ENCODE data around the gene RHCG. TPM values are rescaled to one million over a fixed set of nuclear protein-coding genes. Genes with fewer than 3 reads are reported as not detected.

The RHCG gene
- total and polyA plus RNA-seq, 4 donors, result 0.08 to 0.19 (median 0.15) TPM

- TF ChIP-seq MAX (IDR thresholded peaks at IDR 0.05), result no peak
- no peak for TF ChIP-seq ATF3 (IDR thresholded peaks at IDR 0.05)
- TF ChIP-seq, protein P1, sequence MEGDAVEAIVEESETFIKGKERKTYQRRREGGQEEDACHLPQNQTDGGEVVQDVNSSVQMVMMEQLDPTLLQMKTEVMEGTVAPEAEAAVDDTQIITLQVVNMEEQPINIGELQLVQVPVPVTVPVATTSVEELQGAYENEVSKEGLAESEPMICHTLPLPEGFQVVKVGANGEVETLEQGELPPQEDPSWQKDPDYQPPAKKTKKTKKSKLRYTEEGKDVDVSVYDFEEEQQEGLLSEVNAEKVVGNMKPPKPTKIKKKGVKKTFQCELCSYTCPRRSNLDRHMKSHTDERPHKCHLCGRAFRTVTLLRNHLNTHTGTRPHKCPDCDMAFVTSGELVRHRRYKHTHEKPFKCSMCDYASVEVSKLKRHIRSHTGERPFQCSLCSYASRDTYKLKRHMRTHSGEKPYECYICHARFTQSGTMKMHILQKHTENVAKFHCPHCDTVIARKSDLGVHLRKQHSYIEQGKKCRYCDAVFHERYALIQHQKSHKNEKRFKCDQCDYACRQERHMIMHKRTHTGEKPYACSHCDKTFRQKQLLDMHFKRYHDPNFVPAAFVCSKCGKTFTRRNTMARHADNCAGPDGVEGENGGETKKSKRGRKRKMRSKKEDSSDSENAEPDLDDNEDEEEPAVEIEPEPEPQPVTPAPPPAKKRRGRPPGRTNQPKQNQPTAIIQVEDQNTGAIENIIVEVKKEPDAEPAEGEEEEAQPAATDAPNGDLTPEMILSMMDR (IDR thresholded peaks at IDR 0.05; ENCODE audit: low read depth, low read length, missing input control), result no peak
- TF ChIP-seq FOXA1 (IDR thresholded peaks at IDR 0.05), result no peak
- TF ChIP-seq RAD21 (IDR thresholded peaks at IDR 0.05), result no peak
- no peak for TF ChIP-seq GABPA (IDR thresholded peaks at IDR 0.05 in 1 of 2, conservative IDR thresholded peaks at IDR 0.05 in 1 of 2)
- no peak for TF ChIP-seq HNF4G (IDR thresholded peaks at IDR 0.05)
- no peak for TF ChIP-seq SP1 (IDR thresholded peaks at IDR 0.05)
- no peak for TF ChIP-seq NR2F2 (IDR thresholded peaks at IDR 0.05)
Measured at GRCh38 chr15:89499156-89499555, 2.8 kb upstream of the RHCG start (continued).

- no peak overlapping the region for H3K27ac ChIP-seq (ENCODE audit: low read depth in 1 of 2, low read length in 2 of 2)
- peaks cover 0 to 6% (median 4%) of the 10 kb centered on the region in 4 donors for H3K4me1 ChIP-seq (ENCODE audit: control insufficient read depth in 4 of 4, insufficient read depth in 4 of 4, low read length in 3 of 4)
- WGBS, result 85% methylated on average over 2 of the region's 2 CpGs
- TF ChIP-seq RAD21 (IDR thresholded peaks at IDR 0.05), result no peak
- no peak for TF ChIP-seq EGR1 (IDR thresholded peaks at IDR 0.05; ENCODE audit: low read depth in 2 of 2)
- TF ChIP-seq HNF4A (conservative IDR thresholded peaks at IDR 0.05), result no peak
- TF ChIP-seq, protein P2, sequence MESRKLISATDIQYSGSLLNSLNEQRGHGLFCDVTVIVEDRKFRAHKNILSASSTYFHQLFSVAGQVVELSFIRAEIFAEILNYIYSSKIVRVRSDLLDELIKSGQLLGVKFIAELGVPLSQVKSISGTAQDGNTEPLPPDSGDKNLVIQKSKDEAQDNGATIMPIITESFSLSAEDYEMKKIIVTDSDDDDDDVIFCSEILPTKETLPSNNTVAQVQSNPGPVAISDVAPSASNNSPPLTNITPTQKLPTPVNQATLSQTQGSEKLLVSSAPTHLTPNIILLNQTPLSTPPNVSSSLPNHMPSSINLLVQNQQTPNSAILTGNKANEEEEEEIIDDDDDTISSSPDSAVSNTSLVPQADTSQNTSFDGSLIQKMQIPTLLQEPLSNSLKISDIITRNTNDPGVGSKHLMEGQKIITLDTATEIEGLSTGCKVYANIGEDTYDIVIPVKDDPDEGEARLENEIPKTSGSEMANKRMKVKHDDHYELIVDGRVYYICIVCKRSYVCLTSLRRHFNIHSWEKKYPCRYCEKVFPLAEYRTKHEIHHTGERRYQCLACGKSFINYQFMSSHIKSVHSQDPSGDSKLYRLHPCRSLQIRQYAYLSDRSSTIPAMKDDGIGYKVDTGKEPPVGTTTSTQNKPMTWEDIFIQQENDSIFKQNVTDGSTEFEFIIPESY (IDR thresholded peaks at IDR 0.05), result no peak
- TF ChIP-seq SP1 (IDR thresholded peaks at IDR 0.05), result no peak
- no peak for TF ChIP-seq GABPA (IDR thresholded peaks at IDR 0.05 in 1 of 2, conservative IDR thresholded peaks at IDR 0.05 in 1 of 2)
- no peak for TF ChIP-seq ATF3 (IDR thresholded peaks at IDR 0.05)
- TF ChIP-seq JUND (IDR thresholded peaks at IDR 0.05), result no peak
- TF ChIP-seq MAX (IDR thresholded peaks at IDR 0.05), result no peak
- TF ChIP-seq TAF1 (conservative IDR thresholded peaks at IDR 0.05), result no peak
- TF ChIP-seq YY1 (IDR thresholded peaks at IDR 0.05), result no peak
- no peak for TF ChIP-seq HNF4G (IDR thresholded peaks at IDR 0.05)
- no peak for TF ChIP-seq REST (IDR thresholded peaks at IDR 0.05)
- no peak for TF ChIP-seq NR2F2 (IDR thresholded peaks at IDR 0.05)
- TF ChIP-seq, protein P1 (IDR thresholded peaks at IDR 0.05; ENCODE audit: low read depth, low read length, missing input control), result no peak
- TF ChIP-seq FOXA2 (IDR thresholded peaks at IDR 0.05), result no peak
- TF ChIP-seq FOXA1 (IDR thresholded peaks at IDR 0.05), result no peak
- TF ChIP-seq RXRA (IDR thresholded peaks at IDR 0.05), result no peak
- no peak for DNase-seq (ENCODE audit: low spot score)
- peaks cover 0 to 4% (median 0%) of the 10 kb centered on the region in 4 donors for H3K27me3 ChIP-seq (ENCODE audit: control insufficient read depth in 4 of 4, insufficient read depth in 4 of 4, low read length in 3 of 4)
- no peak overlapping the region for H3K9ac ChIP-seq (ENCODE audit: low read depth in 1 of 2, low read length in 2 of 2)
- H3K36me3 ChIP-seq (ENCODE audit: control insufficient read depth in 4 of 4, insufficient read depth in 3 of 4, low read depth in 1 of 4, low read length in 3 of 4), result no peaks in the 10 kb centered on the region
- no peak overlapping the region for H3K4me3 ChIP-seq (ENCODE audit: low read depth in 1 of 3, low read length in 3 of 3)
- H3K9me3 ChIP-seq (ENCODE audit: control insufficient read depth in 4 of 4, low read length in 3 of 4), result no peaks in the 10 kb centered on the region
Measured at GRCh38 chr15:89498574-89498906, 2.2 kb upstream of the RHCG start.
